NK-92 (cell line): ENCODE data around the gene KCNA10.

Experiments used
- DNase-seq: peaks from one replicate; lab custom pipeline; 2025; ENCODE audit not compliant: unreplicated experiment; lab: John Stamatoyannopoulos, UW

KCNA10 gene

GRCh38 chr1:110501488-110502132 is 17.4 kb downstream of the KCNA10 start:
- no peak for DNase-seq

- DNase-seq = no peak
These were observed 20.7 kb downstream of the KCNA10 start for GRCh38 chr1:110498270-110498669.

- peak; percentile 32 for DNase-seq
These were observed 22.9 kb downstream of the KCNA10 start for GRCh38 chr1:110495926-110496600.

GRCh38 chr1:110494522-110495406 is 24.2 kb downstream of the KCNA10 start:
- no peak for DNase-seq

GRCh38 chr1:110494036-110494435 is 24.9 kb downstream of the KCNA10 start:
- no peak for DNase-seq

- no peak for DNase-seq
These were observed 25.8 kb downstream of the KCNA10 start for GRCh38 chr1:110493059-110493699.

GRCh38 chr1:110492573-110492972 is 26.4 kb downstream of the KCNA10 start:
- DNase-seq = no peak

- no peak for DNase-seq
These were observed 28.1 kb downstream of the KCNA10 start for GRCh38 chr1:110490791-110491451.

GRCh38 chr1:110489973-110490542 is 28.9 kb downstream of the KCNA10 start:
- no peak for DNase-seq

- DNase-seq = no peak
These were observed 29.6 kb downstream of the KCNA10 start for GRCh38 chr1:110489406-110489805.

- no peak for DNase-seq
These were observed 30.1 kb downstream of the KCNA10 start for GRCh38 chr1:110488867-110489266.

GRCh38 chr1:110488161-110488560 is 30.8 kb downstream of the KCNA10 start:
- no peak for DNase-seq

GRCh38 chr1:110487726-110488125 is 31.2 kb downstream of the KCNA10 start:
- no peak for DNase-seq

- no peak for DNase-seq
These were observed 33.2 kb downstream of the KCNA10 start for GRCh38 chr1:110485725-110486124.

GRCh38 chr1:110484801-110485200 is 34.2 kb downstream of the KCNA10 start:
- DNase-seq = no peak

GRCh38 chr1:110483308-110483685 is 35.7 kb downstream of the KCNA10 start:
- no peak for DNase-seq

- no peak for DNase-seq
These were observed 36.2 kb downstream of the KCNA10 start for GRCh38 chr1:110482662-110483307.

GRCh38 chr1:110481968-110482623 is 36.9 kb downstream of the KCNA10 start:
- DNase-seq = no peak

GRCh38 chr1:110480356-110481096 is 38.4 kb downstream of the KCNA10 start:
- no peak for DNase-seq
